Immature natural killer cell (primary cell): Measurements from ENCODE around the gene FFAR3. TPM values are rescaled to one million over a fixed set of nuclear protein-coding genes. Genes with fewer than 3 reads are reported as not detected.
"Not testable (repeated sequence)": the region's sequence is repeated elsewhere in the genome, so short reads cannot be mapped to it uniquely, and the experiment has no call there.

Source experiments
- DNase-seq, 3 donors: peaks; one replicate each; pipeline ENCODE4 v3.0.0; 2022; ENCODE audit warnings: mixed read lengths in 1 of 3
- H3K27ac Mint-ChIP-seq, 6 donors: one replicate each; pipeline ENCODE4 v1.8.0; 2020; ENCODE audit warnings: mixed read lengths in 6 of 6, mild to moderate bottlenecking in 5 of 6, inconsistent platforms in 4 of 6, moderate library complexity in 3 of 6
- H3K27me3 Mint-ChIP-seq, 3 donors: one replicate each; pipeline ENCODE4 v1.8.0; 2020 to 2021; ENCODE audit warnings: low read depth in 3 of 3, mild to moderate bottlenecking in 3 of 3, mixed read lengths in 3 of 3, moderate library complexity in 3 of 3, inconsistent platforms in 1 of 3
- H3K36me3 Mint-ChIP-seq, 3 donors: one replicate each; pipeline ENCODE4 v1.8.0; 2020; ENCODE audit warnings: mixed read lengths in 3 of 3, inconsistent platforms in 2 of 3, mild to moderate bottlenecking in 2 of 3
- H3K4me1 Mint-ChIP-seq, 2 donors: one replicate each; pipeline ENCODE4 v1.8.0; 2020; ENCODE audit warnings: inconsistent platforms in 2 of 2, mild to moderate bottlenecking in 2 of 2, mixed read lengths in 2 of 2, moderate library complexity in 1 of 2
- H3K4me3 Mint-ChIP-seq, 5 donors: one replicate each; pipeline ENCODE4 v1.8.0; 2020; ENCODE audit warnings: mild to moderate bottlenecking in 5 of 5, mixed read lengths in 5 of 5, inconsistent platforms in 3 of 5, moderate library complexity in 3 of 5
- H3K9me3 Mint-ChIP-seq, 6 donors: one replicate each; pipeline ENCODE4 v1.8.0; 2020; ENCODE audit warnings: mild to moderate bottlenecking in 6 of 6, mixed read lengths in 6 of 6, inconsistent platforms in 4 of 6, moderate library complexity in 3 of 6
- polyA plus RNA-seq, 3 donors: library from polyadenylated mRNA; unstranded; fragments of 300-500 nt; fragmentation: Illumina TruSeq; gene quantifications; one replicate each; pipeline ENCODE4 v1.2.3, GENCODE V29; 2021

FFAR3 gene
- polyA plus RNA-seq, 3 donors from 2014 or later = not detected

- no peaks in the 10 kb centered on the region for H3K36me3 Mint-ChIP-seq
- no peaks in the 10 kb centered on the region for H3K9me3 Mint-ChIP-seq
- H3K27me3 Mint-ChIP-seq = peaks cover 0 to 3% (median 2%) of the 10 kb centered on the region in 3 donors
- no peaks in the 10 kb centered on the region for H3K4me1 Mint-ChIP-seq
- peak overlapping the region in 1 of 6 donors; percentile 49 for H3K27ac Mint-ChIP-seq
- no peak for DNase-seq
- H3K4me3 Mint-ChIP-seq = no peak overlapping the region
Observed at GRCh38 chr19:35399231-35399630, 41.0 kb downstream of the FFAR3 start.

GRCh38 chr19:35399948-35400772 lies 41.9 kb downstream of the FFAR3 start:
- Mint-ChIP-seq H3K4me3 (no peak overlapping the region), H3K4me1 (no peaks in the 10 kb centered on the region), H3K27ac (peak overlapping the region in 2 of 6 donors; percentile 18 to 65), H3K36me3 (no peaks in the 10 kb centered on the region), H3K27me3 (peaks cover 0 to 4% (median 3%) of the 10 kb centered on the region in 3 donors), H3K9me3 (no peaks in the 10 kb centered on the region)
- no peak for DNase-seq

- Mint-ChIP-seq H3K4me1 (no peaks in the 10 kb centered on the region), H3K4me3 (no peak overlapping the region), H3K36me3 (no peaks in the 10 kb centered on the region), H3K27me3 (peaks cover 0 to 4% (median 3%) of the 10 kb centered on the region in 3 donors), H3K27ac (no peak overlapping the region), H3K9me3 (no peaks in the 10 kb centered on the region)
- DNase-seq = no peak
Observed at GRCh38 chr19:35400773-35401100, 42.5 kb downstream of the FFAR3 start.

DNA sequence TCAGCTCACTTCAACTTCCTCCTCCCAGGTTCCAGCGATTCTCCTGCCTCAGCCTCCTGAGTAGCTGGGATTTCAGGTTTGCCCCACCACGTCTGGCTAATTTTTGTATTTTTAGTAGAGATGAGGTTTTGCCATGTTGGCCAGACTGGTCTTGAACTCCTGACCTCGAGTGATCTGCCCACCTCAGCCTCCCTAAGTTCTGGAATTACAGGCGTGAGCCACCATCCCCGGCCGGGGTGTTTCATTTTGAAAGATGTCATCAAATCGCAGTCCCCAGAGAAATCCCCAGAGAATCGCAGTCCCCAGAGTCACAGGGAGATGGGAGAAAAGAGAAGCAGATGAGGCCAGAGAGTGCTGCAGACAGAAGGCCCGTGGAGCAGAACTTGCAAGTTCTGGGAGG lies 43.2 kb downstream of the FFAR3 start:
- H3K4me1 Mint-ChIP-seq, H3K9me3 Mint-ChIP-seq, H3K36me3 Mint-ChIP-seq, H3K27me3 Mint-ChIP-seq, H3K4me3 Mint-ChIP-seq, DNase-seq, H3K27ac Mint-ChIP-seq: not testable (repeated sequence)

- H3K4me1 Mint-ChIP-seq = no peaks in the 10 kb centered on the region
- H3K36me3 Mint-ChIP-seq = no peaks in the 10 kb centered on the region
- peaks cover 1 to 5% (median 3%) of the 10 kb centered on the region in 3 donors for H3K27me3 Mint-ChIP-seq
- no peaks in the 10 kb centered on the region for H3K9me3 Mint-ChIP-seq
- H3K4me3 Mint-ChIP-seq = no peak overlapping the region
- no peak for DNase-seq
- no peak overlapping the region for H3K27ac Mint-ChIP-seq
Observed at GRCh38 chr19:35403116-35403760, 45.0 kb downstream of the FFAR3 start.

- no peaks in the 10 kb centered on the region for H3K36me3 Mint-ChIP-seq
- no peaks in the 10 kb centered on the region for H3K9me3 Mint-ChIP-seq
- no peak for DNase-seq
- peaks cover 3 to 5% (median 4%) of the 10 kb centered on the region in 3 donors for H3K27me3 Mint-ChIP-seq
- H3K27ac Mint-ChIP-seq = peak overlapping the region in 2 of 6 donors; percentile 19 to 78
- no peak overlapping the region for H3K4me3 Mint-ChIP-seq
- no peaks in the 10 kb centered on the region for H3K4me1 Mint-ChIP-seq
Observed at GRCh38 chr19:35404879-35405622, 46.8 kb downstream of the FFAR3 start.

GRCh38 chr19:35407619-35408018 lies 49.4 kb downstream of the FFAR3 start:
- no peak for DNase-seq
- no peak overlapping the region for H3K4me3 Mint-ChIP-seq
- no peaks in the 10 kb centered on the region for H3K4me1 Mint-ChIP-seq
- H3K36me3 Mint-ChIP-seq = peaks cover 0 to 3% (median 0%) of the 10 kb centered on the region in 3 donors
- H3K9me3 Mint-ChIP-seq = no peaks in the 10 kb centered on the region
- peaks cover 5 to 9% (median 6%) of the 10 kb centered on the region in 3 donors for H3K27me3 Mint-ChIP-seq
- no peak overlapping the region for H3K27ac Mint-ChIP-seq

DNA sequence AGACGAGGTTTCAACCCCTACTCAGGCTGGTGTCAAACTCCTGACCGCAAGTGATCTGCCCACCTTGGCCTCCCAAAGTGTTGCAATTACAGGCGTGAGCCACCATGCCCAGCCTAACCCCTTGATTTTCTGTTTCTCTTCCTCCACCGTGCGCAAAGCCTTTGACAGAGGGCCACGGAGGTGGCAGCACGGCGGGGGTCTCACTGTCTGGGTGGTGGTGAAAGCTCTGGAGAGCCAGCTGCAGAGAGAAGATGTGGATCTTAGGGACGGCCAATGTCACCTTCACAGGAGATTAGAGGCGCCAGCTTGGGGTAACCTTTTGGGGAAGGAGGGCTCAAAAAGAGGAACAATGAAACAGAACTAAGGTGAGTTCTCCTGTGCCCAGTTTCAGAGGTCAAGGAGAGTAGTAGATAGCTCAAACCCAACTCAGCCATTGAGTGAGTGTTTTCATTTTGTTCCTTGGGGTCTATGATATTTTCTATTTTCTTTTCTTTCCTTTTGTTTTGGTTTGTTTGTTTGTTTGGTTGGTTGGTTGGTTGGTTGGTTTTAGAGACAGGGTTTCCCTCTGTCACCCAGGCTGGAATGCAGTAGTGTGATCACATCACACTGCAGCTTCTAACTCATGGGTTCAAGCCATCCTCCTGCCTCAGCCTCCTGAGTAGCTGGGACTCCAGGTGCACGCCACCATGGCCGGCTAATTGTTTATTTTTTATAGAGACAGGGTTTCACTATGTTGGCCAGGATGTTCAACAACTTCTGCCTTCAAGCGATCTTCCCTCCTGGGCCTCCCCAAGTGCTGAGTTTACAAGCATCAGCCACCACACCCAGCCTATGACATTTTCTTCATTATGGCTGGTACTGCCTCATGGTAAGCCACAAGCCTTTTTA lies 50.3 kb downstream of the FFAR3 start:
- no peak for DNase-seq
- Mint-ChIP-seq H3K4me3 (no peak overlapping the region), H3K27ac (peak overlapping the region in 1 of 6 donors; percentile 73), H3K27me3 (peaks cover 5 to 9% (median 6%) of the 10 kb centered on the region in 3 donors), H3K4me1 (no peaks in the 10 kb centered on the region), H3K9me3 (no peaks in the 10 kb centered on the region), H3K36me3 (peaks cover 0 to 3% (median 0%) of the 10 kb centered on the region in 3 donors)

DNA sequence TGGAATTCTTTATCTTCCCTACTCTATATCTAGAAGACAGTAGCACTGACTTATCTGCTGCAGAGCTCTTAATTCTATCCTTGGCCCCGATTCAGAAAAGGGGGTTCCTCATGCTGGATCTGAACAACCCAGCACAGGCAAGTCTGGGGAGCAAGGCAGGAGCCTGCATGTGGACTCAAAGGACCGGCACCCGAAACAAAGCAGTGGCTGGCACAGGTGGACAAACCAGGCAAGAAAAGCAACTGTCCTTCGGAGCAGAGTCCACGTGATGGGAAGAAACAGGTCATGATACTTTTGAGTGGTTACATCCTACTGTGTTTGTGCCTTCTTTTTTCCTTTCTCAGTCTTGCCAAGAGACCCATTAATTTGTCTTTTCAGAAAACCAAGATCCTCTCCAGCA lies 50.9 kb downstream of the FFAR3 start:
- Mint-ChIP-seq H3K27ac (peak overlapping the region in 1 of 6 donors; percentile 8), H3K36me3 (peaks cover 0 to 3% (median 0%) of the 10 kb centered on the region in 3 donors), H3K4me1 (peaks cover 1 to 3% of the 10 kb centered on the region in 2 donors)

More for the DNA sequence above, 50.9 kb downstream of the FFAR3 start:
- no peaks in the 10 kb centered on the region for H3K9me3 Mint-ChIP-seq
- DNase-seq = no peak
- no peak overlapping the region for H3K4me3 Mint-ChIP-seq
- H3K27me3 Mint-ChIP-seq = peaks cover 5 to 9% (median 6%) of the 10 kb centered on the region in 3 donors

Other genes starting within 250 kb of the FFAR3 start
- not detected for gene FXYD3, start 242.6 kb upstream of the FFAR3 start, polyA plus RNA-seq
- gene LGI4, start 223.4 kb upstream of the FFAR3 start, polyA plus RNA-seq = not detected
- under 1 TPM in 2 of 3 donors, not detected in 1; 0.53 to 0.83 TPM for gene FXYD1, start 219.6 kb upstream of the FFAR3 start, polyA plus RNA-seq
- 1 to 10 TPM; 2.1 to 4.1 (median 2.5) TPM for gene FXYD7, start 215.2 kb upstream of the FFAR3 start, polyA plus RNA-seq
- gene FXYD5, start 203.7 kb upstream of the FFAR3 start, polyA plus RNA-seq = 100 to 1,000 TPM; 262 to 427 (median 346) TPM
- not detected for gene FAM187B, start 129.7 kb upstream of the FFAR3 start, polyA plus RNA-seq
- 10 to 100 TPM in 2 of 3 donors, 1 to 10 TPM in 1; 5.3 to 14.2 (median 11.8) TPM for gene LSR, start 109.5 kb upstream of the FFAR3 start, polyA plus RNA-seq
- gene USF2, start 89.5 kb upstream of the FFAR3 start, polyA plus RNA-seq = 10 to 100 TPM in 1 of 3 donors, 1 to 10 TPM in 1, under 1 TPM in 1; 0.29 to 10.4 (median 7.6) TPM
- gene HAMP, start 75.9 kb upstream of the FFAR3 start, polyA plus RNA-seq = 1 to 10 TPM in 1 of 3 donors, not detected in 2; 1.1 TPM
- not detected for gene MAG, start 66.3 kb upstream of the FFAR3 start, polyA plus RNA-seq
- 1 to 10 TPM in 1 of 3 donors, under 1 TPM in 1, not detected in 1; 0.93 to 2.2 TPM for gene CD22, start 29.3 kb upstream of the FFAR3 start, polyA plus RNA-seq
- not detected for gene FFAR1, start 10.6 kb upstream of the FFAR3 start, polyA plus RNA-seq
- not detected for gene GPR42, start 12.6 kb downstream of the FFAR3 start, polyA plus RNA-seq
- 1 to 10 TPM in 1 of 3 donors, under 1 TPM in 2; 0.12 to 1.6 (median 0.15) TPM for gene FFAR2, start 89.8 kb downstream of the FFAR3 start, polyA plus RNA-seq
- gene KRTDAP, start 132.0 kb downstream of the FFAR3 start, polyA plus RNA-seq = not detected
- gene DMKN, start 155.2 kb downstream of the FFAR3 start, polyA plus RNA-seq = 10 to 100 TPM in 2 of 3 donors, 1 to 10 TPM in 1; 5.0 to 24.5 (median 20.3) TPM
- gene SBSN, start 169.9 kb downstream of the FFAR3 start, polyA plus RNA-seq = not detected
- not detected for gene GAPDHS, start 175.0 kb downstream of the FFAR3 start, polyA plus RNA-seq
- gene TMEM147, start 187.2 kb downstream of the FFAR3 start, polyA plus RNA-seq = 100 to 1,000 TPM; 117 to 184 (median 151) TPM
- gene ATP4A, start 205.2 kb downstream of the FFAR3 start, polyA plus RNA-seq = not detected
- gene PMIS2, start 227.7 kb downstream of the FFAR3 start, polyA plus RNA-seq = not detected